Measurements from ENCODE around the gene DNMT3B. TPM values are rescaled to one million over a fixed set of nuclear protein-coding genes. Genes with fewer than 3 reads are reported as not detected.
"Not testable (repeated sequence)": the region's sequence is repeated elsewhere in the genome, so short reads cannot be mapped to it uniquely, and the experiment has no call there.

The DNMT3B gene
- total RNA-seq, 2 donors from 2014 or later = 0.30 to 0.34 TPM

GRCh38 chr20:32751293-32751692 is 10.9 kb upstream of the DNMT3B start:
- DNase-seq (no peak), ATAC-seq (no peak)
- Mint-ChIP-seq H3K36me3 (ENCODE audit: low read depth) (no peaks in the 10 kb centered on the region), H3K27ac (no peak overlapping the region), H3K4me3 (no peak overlapping the region), H3K27me3 (no peaks in the 10 kb centered on the region), H3K4me1 (peaks cover 5% of the 10 kb centered on the region)
- no peaks in the 10 kb centered on the region for H3K9me3 ChIP-seq (ENCODE audit: control insufficient read depth, low read length, poor library complexity, severe bottlenecking)

- no peaks in the 10 kb centered on the region for H3K9me3 ChIP-seq (ENCODE audit: control insufficient read depth, low read length, poor library complexity, severe bottlenecking)
- Mint-ChIP-seq H3K36me3 (ENCODE audit: low read depth) (no peaks in the 10 kb centered on the region), H3K27ac (no peak overlapping the region), H3K27me3 (no peaks in the 10 kb centered on the region), H3K4me3 (no peak overlapping the region), H3K4me1 (peaks cover 5% of the 10 kb centered on the region)
- DNase-seq (no peak), ATAC-seq (no peak)
Measured at GRCh38 chr20:32751702-32752457, 10.3 kb upstream of the DNMT3B start.

GRCh38 chr20:32752458-32753250 is 9.5 kb upstream of the DNMT3B start:
- ATAC-seq (no peak), DNase-seq (no peak)
- Mint-ChIP-seq H3K4me3 (no peak overlapping the region), H3K36me3 (ENCODE audit: low read depth) (no peaks in the 10 kb centered on the region), H3K27ac (no peak overlapping the region), H3K27me3 (no peaks in the 10 kb centered on the region), H3K4me1 (peaks cover 5% of the 10 kb centered on the region)
- no peaks in the 10 kb centered on the region for H3K9me3 ChIP-seq (ENCODE audit: control insufficient read depth, low read length, poor library complexity, severe bottlenecking)

- Mint-ChIP-seq H3K27ac (no peak overlapping the region), H3K27me3 (no peaks in the 10 kb centered on the region), H3K36me3 (ENCODE audit: low read depth) (no peaks in the 10 kb centered on the region), H3K4me3 (no peak overlapping the region), H3K4me1 (peaks cover 5% of the 10 kb centered on the region)
- ATAC-seq (no peak), DNase-seq (no peak)
- no peaks in the 10 kb centered on the region for H3K9me3 ChIP-seq (ENCODE audit: control insufficient read depth, low read length, poor library complexity, severe bottlenecking)
Measured at GRCh38 chr20:32753731-32754130, 8.5 kb upstream of the DNMT3B start.

- H3K27me3 Mint-ChIP-seq = no peaks in the 10 kb centered on the region
- no peaks in the 10 kb centered on the region for H3K36me3 Mint-ChIP-seq (ENCODE audit: low read depth)
- H3K4me3 Mint-ChIP-seq = no peak overlapping the region
- ATAC-seq (no peak), DNase-seq (no peak)
- peaks cover 7% of the 10 kb centered on the region for H3K4me1 Mint-ChIP-seq
- no peak overlapping the region for H3K27ac Mint-ChIP-seq
- H3K9me3 ChIP-seq (ENCODE audit: control insufficient read depth, low read length, poor library complexity, severe bottlenecking) = no peaks in the 10 kb centered on the region
Measured at GRCh38 chr20:32756156-32756555, 6.0 kb upstream of the DNMT3B start.

- no peak for ATAC-seq
- DNase-seq = no peak
- Mint-ChIP-seq H3K36me3 (ENCODE audit: low read depth) (no peaks in the 10 kb centered on the region), H3K27me3 (no peaks in the 10 kb centered on the region), H3K4me3 (peak overlapping the region; percentile 92), H3K27ac (no peak overlapping the region), H3K4me1 (peaks cover 10% of the 10 kb centered on the region)
- H3K9me3 ChIP-seq (ENCODE audit: control insufficient read depth, low read length, poor library complexity, severe bottlenecking) = no peaks in the 10 kb centered on the region
Measured at GRCh38 chr20:32761417-32761830, 761 bp upstream of the DNMT3B start.

DNA sequence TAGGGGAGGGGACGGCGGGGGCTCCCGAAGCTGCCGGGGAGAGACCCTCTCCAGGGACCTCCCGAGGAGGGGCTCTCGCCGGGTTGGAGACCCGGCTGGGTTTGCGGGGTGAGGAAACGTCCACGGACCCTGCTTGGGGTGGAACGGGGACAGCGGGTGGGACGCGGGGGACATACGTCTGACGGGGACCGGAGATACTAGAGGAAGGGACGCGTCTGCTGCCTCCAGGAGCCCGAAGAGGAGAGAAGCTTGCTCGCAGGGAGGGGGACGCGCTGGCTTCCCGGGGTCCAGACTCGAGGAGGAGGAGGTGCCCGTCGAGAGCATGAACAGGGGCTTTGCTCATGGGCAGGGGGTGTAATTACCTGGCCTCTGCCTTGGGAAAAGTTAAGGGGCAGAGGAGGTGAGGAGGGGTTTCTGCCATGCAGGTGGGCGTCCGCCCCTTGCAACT is 593 bp downstream of the DNMT3B start:
- H3K36me3 Mint-ChIP-seq (ENCODE audit: low read depth) = no peaks in the 10 kb centered on the region
- ATAC-seq (peak; percentile 41), DNase-seq (no peak)
- H3K27me3 Mint-ChIP-seq = no peaks in the 10 kb centered on the region
- peaks cover 10% of the 10 kb centered on the region for H3K4me1 Mint-ChIP-seq
- H3K9me3 ChIP-seq (ENCODE audit: control insufficient read depth, low read length, poor library complexity, severe bottlenecking) = no peaks in the 10 kb centered on the region
- peak overlapping the region; percentile 92 for H3K4me3 Mint-ChIP-seq
- H3K27ac Mint-ChIP-seq = no peak overlapping the region

DNA sequence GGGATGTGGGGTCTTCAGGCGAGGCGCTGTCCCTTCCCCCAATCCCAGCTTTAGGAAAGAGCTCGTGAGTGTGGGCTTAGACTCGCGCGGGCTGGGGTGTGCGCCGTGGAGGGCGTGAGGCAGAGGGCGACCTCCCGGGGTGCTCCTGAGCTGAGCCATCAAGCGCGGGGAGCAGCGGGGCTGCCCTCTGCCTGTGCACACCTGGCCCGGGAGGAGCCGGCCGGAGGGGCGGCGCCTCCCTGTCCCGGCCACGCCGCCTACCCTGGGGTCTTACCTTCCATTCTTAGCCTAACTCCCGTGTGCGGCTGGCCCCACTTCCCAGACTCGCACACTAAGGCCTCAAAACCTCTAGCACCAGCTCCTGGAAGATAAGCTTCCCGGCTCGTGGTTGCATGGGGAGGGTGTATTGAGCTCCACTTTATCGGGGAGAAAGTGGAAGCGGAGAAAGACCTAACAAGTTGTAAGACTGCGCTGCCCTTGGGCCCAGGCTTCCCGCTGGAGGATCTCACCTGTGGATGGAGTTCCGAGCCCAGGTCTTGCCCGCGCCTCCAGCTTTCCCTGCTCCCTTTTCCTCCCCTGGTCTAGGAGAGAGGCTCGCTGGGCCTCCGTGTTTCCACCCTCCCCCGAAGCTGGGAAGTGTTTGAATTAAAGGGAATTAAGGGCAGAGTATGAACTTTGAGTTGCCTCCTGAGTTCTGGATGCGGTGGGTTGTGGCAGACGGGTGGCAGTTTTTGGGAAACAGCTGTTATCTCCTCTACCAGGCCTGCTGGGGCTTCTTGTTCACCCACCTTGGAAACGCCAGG is 1.2 kb downstream of the DNMT3B start:
- peak; percentile 32 for ATAC-seq
- DNase-seq = no peak
- Mint-ChIP-seq H3K36me3 (ENCODE audit: low read depth) (no peaks in the 10 kb centered on the region), H3K27me3 (no peaks in the 10 kb centered on the region), H3K4me3 (peak overlapping the region; percentile 92), H3K27ac (no peak overlapping the region), H3K4me1 (peaks cover 10% of the 10 kb centered on the region)
- no peaks in the 10 kb centered on the region for H3K9me3 ChIP-seq (ENCODE audit: control insufficient read depth, low read length, poor library complexity, severe bottlenecking)

- ATAC-seq (no peak), DNase-seq (no peak)
- H3K27me3 Mint-ChIP-seq = no peaks in the 10 kb centered on the region
- peaks cover 10% of the 10 kb centered on the region for H3K4me1 Mint-ChIP-seq
- no peaks in the 10 kb centered on the region for H3K9me3 ChIP-seq (ENCODE audit: control insufficient read depth, low read length, poor library complexity, severe bottlenecking)
- peak overlapping the region; percentile 92 for H3K4me3 Mint-ChIP-seq
- no peaks in the 10 kb centered on the region for H3K36me3 Mint-ChIP-seq (ENCODE audit: low read depth)
- no peak overlapping the region for H3K27ac Mint-ChIP-seq
Measured at GRCh38 chr20:32764005-32764960, 2.1 kb downstream of the DNMT3B start.

- not testable (repeated sequence) for H3K4me1 Mint-ChIP-seq; H3K36me3 Mint-ChIP-seq (ENCODE audit: low read depth); H3K27me3 Mint-ChIP-seq; H3K9me3 ChIP-seq (ENCODE audit: control insufficient read depth, low read length, poor library complexity, severe bottlenecking); DNase-seq; H3K4me3 Mint-ChIP-seq; H3K27ac Mint-ChIP-seq; ATAC-seq
Measured at GRCh38 chr20:32765230-32765875, 3.2 kb downstream of the DNMT3B start.

DNA sequence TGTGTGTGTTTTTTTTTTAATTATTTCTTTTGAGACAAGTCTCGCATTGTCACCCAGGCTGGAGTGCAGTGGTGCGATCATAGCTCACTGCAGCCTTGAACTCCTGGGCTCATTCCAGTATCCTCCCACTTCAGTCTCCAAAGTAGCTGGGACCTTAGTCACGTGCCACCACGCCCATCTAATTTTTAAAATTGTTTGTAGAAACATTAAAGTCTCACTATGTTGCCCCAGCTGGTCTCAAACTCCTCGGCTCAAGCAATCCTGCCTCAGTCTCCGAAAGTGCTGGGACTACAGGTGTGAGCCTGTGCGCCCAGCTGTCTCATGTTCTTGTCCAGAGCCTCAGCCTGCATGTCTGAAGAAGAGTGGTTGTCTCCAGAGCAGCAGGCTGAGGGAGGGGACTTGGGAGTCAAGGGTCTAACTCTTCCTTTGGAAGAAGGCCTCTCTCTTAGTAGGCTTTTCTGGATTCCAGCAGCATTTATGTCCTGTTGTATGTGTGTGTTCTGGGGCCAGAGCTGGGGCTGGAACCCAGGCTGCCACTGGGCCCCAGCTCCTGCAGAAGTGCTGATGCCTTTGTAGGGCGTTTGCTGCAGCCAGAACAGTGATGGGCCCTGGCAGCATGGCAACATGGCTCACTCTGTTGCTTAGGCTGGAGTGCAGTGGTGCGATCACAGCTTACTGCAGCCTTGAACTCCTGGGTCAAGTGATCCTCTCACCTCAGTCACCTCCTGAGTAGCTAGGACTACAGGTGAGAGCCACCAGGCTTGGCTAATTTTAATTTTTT is 5.4 kb downstream of the DNMT3B start:
- DNase-seq (no peak), ATAC-seq (no peak)
- H3K4me3 Mint-ChIP-seq = no peak overlapping the region
- H3K27ac Mint-ChIP-seq = no peak overlapping the region
- no peaks in the 10 kb centered on the region for H3K36me3 Mint-ChIP-seq (ENCODE audit: low read depth)
- no peaks in the 10 kb centered on the region for H3K27me3 Mint-ChIP-seq
- peaks cover 8% of the 10 kb centered on the region for H3K4me1 Mint-ChIP-seq
- H3K9me3 ChIP-seq (ENCODE audit: control insufficient read depth, low read length, poor library complexity, severe bottlenecking) = no peaks in the 10 kb centered on the region
